ENCODE results near the gene DNASE1L3.

GRCh38 chr3:58175187-58175436 is 35.7 kb downstream of the DNASE1L3 start:
- TF ChIP-seq POLR2A (IDR thresholded peaks at IDR 0.05) = no peak
- TF ChIP-seq CTCF (IDR thresholded peaks at IDR 0.05) = no peak

Measured in prostate gland (tissue), 2 donors.